ENCODE measurements around the gene TRIAP1. TPM values are rescaled to one million over a fixed set of nuclear protein-coding genes. Genes with fewer than 3 reads are reported as not detected.
A peak's percentile ranks its signal among the peaks of the same experiment; 100 is the strongest.

The TRIAP1 gene
- total and polyA plus RNA-seq, 7 experiments from 2014 or later: 15.9 to 55.1 (median 29.3) TPM

DNA sequence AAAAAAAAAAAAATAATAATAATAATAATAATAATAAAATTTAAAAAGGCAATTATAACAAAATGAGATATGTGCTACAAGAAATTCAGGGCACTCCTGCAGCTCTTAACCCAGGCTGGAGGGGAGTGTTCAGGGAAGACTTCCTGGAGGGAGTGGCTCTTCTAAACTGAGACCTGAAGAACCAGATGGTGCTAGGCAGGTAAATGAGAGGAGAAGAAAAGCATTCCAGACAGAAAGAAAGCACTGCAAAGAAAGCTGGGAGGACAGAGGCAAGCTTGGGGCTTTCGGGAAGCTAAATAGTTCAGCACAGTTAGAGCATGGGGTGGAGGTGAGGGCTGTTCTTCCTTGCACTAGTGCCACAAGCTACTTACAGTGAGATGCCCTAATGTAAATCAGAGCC lies 33.3 kb upstream of the TRIAP1 start:
- Mint-ChIP-seq H3K4me3 (peak overlapping the region in 1 of 10 donors; percentile 25), H3K9me3 (no peaks in the 10 kb centered on the region), H3K27me3 (peaks cover 0 to 9% (median 0%) of the 10 kb centered on the region in 5 donors), H3K27ac (peak overlapping the region in 1 of 9 donors; percentile 33), H3K36me3 (peaks cover 0 to 4% (median 0%) of the 10 kb centered on the region in 5 donors), H3K4me1 (peaks cover 0 to 31% (median 0%) of the 10 kb centered on the region in 7 donors)
- Histone ChIP-seq H3K27me3 (ENCODE audit: control insufficient read depth in 2 of 2, insufficient read depth in 2 of 2, low read length in 2 of 2) (no peaks in the 10 kb centered on the region), H3K9me3 (ENCODE audit: control insufficient read depth in 2 of 3, low read length in 3 of 3) (no peaks in the 10 kb centered on the region), H3K4me3 (ENCODE audit: low read length) (no peak overlapping the region), H3K4me1 (ENCODE audit: control insufficient read depth in 2 of 2, insufficient read depth in 2 of 2, low read length in 2 of 2) (peaks cover 0 to 28% of the 10 kb centered on the region in 2 donors), H3K36me3 (ENCODE audit: control insufficient read depth in 2 of 3, insufficient read depth in 3 of 3, low read length in 3 of 3) (no peaks in the 10 kb centered on the region), H3K27ac (ENCODE audit: low read depth, low read length) (no peak overlapping the region)
- ATAC-seq (no peak), DNase-seq (no peak)
- ChIA-PET POLR2A (interaction anchor here (0.7 kb wide), 1 partner anchor 9 kb away, joined by 3 read pairs; no protein-coding TSS in a partner anchor), CTCF (no interaction called here)
- intact Hi-C loops (cut with micrococcal nuclease): no loop called here

- peaks cover 0 to 2% (median 0%) of the 10 kb centered on the region in 5 donors for H3K36me3 Mint-ChIP-seq
- ChIA-PET POLR2A (interaction anchor here (0.5 to 2.6 kb wide), 2 partner anchors 20 to 1197 kb away, joined by 4 to 12 read pairs; partner anchors contain the start of gene DYNLL1), CTCF (interaction anchor here (1.0 kb wide), 1 partner anchor 9 kb away, joined by 3 read pairs; no protein-coding TSS in a partner anchor)
- Histone ChIP-seq H3K27me3 (ENCODE audit: control insufficient read depth in 2 of 2, insufficient read depth in 2 of 2, low read length in 2 of 2) (no peaks in the 10 kb centered on the region), H3K9me3 (ENCODE audit: control insufficient read depth in 2 of 3, low read length in 3 of 3) (no peaks in the 10 kb centered on the region), H3K4me1 (ENCODE audit: control insufficient read depth in 2 of 2, insufficient read depth in 2 of 2, low read length in 2 of 2) (peaks cover 0 to 20% of the 10 kb centered on the region in 2 donors), H3K36me3 (ENCODE audit: control insufficient read depth in 2 of 3, insufficient read depth in 3 of 3, low read length in 3 of 3) (no peaks in the 10 kb centered on the region), H3K27ac (ENCODE audit: low read depth, low read length) (no peak overlapping the region), H3K4me3 (ENCODE audit: low read length) (no peak overlapping the region)
- intact Hi-C loops (cut with micrococcal nuclease): no loop called here
- peaks cover 0 to 7% (median 0%) of the 10 kb centered on the region in 5 donors for H3K27me3 Mint-ChIP-seq
- DNase-seq: no peak
- no peak for ATAC-seq
- H3K27ac Mint-ChIP-seq: no peak overlapping the region
- H3K4me1 Mint-ChIP-seq: peaks cover 0 to 38% (median 10%) of the 10 kb centered on the region in 7 donors
- no peaks in the 10 kb centered on the region for H3K9me3 Mint-ChIP-seq
- no peak overlapping the region for H3K4me3 Mint-ChIP-seq
These were observed 29.5 kb upstream of the TRIAP1 start for GRCh38 chr12:120475643-120476042.

DNA sequence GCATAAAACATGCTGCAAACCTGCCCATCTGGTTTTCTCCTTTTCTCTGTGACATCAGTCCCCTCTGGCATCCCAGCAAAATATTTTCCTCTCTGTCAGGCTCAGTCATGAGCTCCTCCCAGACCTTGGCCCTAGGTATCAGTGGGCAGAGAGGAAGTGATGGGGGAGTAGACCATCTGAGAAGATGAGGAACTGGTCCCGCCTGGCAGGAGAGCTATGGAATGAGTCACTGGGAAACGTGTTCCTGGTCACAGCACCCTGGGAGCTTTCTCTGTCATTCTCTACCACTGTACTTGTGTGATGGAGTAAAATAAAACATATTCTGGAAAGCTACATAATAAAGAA lies 28.4 kb upstream of the TRIAP1 start:
- no peaks in the 10 kb centered on the region for H3K9me3 ChIP-seq (ENCODE audit: control insufficient read depth in 2 of 3, low read length in 3 of 3)
- no peak overlapping the region for H3K27ac ChIP-seq (ENCODE audit: low read depth, low read length)
- no peak overlapping the region for H3K4me3 Mint-ChIP-seq
- intact Hi-C loops (cut with micrococcal nuclease): no loop called here
- H3K4me1 Mint-ChIP-seq: peaks cover 9 to 38% (median 17%) of the 10 kb centered on the region in 7 donors
- peaks cover 0 to 7% (median 0%) of the 10 kb centered on the region in 5 donors for H3K27me3 Mint-ChIP-seq
- H3K27ac Mint-ChIP-seq: peak overlapping the region in 1 of 9 donors; percentile 55
- no peaks in the 10 kb centered on the region for H3K27me3 ChIP-seq (ENCODE audit: control insufficient read depth in 2 of 2, insufficient read depth in 2 of 2, low read length in 2 of 2)
- DNase-seq (no peak), ATAC-seq (no peak)
- POLR2A ChIA-PET: interaction anchor here (0.6 to 2.6 kb wide), 4 partner anchors 21 to 147 kb away, joined by 3 to 12 read pairs (median 4); partner anchors contain the start of gene DYNLL1
- H3K9me3 Mint-ChIP-seq: no peaks in the 10 kb centered on the region
- H3K36me3 Mint-ChIP-seq: peaks cover 0 to 2% (median 0%) of the 10 kb centered on the region in 5 donors
- H3K4me1 ChIP-seq (ENCODE audit: control insufficient read depth in 2 of 2, insufficient read depth in 2 of 2, low read length in 2 of 2): peaks cover 4 to 16% of the 10 kb centered on the region in 2 donors
- H3K4me3 ChIP-seq (ENCODE audit: low read length): no peak overlapping the region
- H3K36me3 ChIP-seq (ENCODE audit: control insufficient read depth in 2 of 3, insufficient read depth in 3 of 3, low read length in 3 of 3): no peaks in the 10 kb centered on the region
- CTCF ChIA-PET: interaction anchor here (0.7 kb wide), 1 partner anchor 34 kb away, joined by 3 read pairs; no protein-coding TSS in a partner anchor

- H3K4me3 Mint-ChIP-seq: no peak overlapping the region
- peaks cover 0 to 7% (median 0%) of the 10 kb centered on the region in 5 donors for H3K27me3 Mint-ChIP-seq
- peaks cover 9 to 35% (median 17%) of the 10 kb centered on the region in 7 donors for H3K4me1 Mint-ChIP-seq
- CTCF ChIA-PET: interaction anchor here (0.7 kb wide), 1 partner anchor 33 kb away, joined by 3 read pairs; no protein-coding TSS in a partner anchor
- H3K9me3 Mint-ChIP-seq: no peaks in the 10 kb centered on the region
- peaks cover 4 to 13% of the 10 kb centered on the region in 2 donors for H3K4me1 ChIP-seq (ENCODE audit: control insufficient read depth in 2 of 2, insufficient read depth in 2 of 2, low read length in 2 of 2)
- H3K4me3 ChIP-seq (ENCODE audit: low read length): no peak overlapping the region
- DNase-seq (no peak), ATAC-seq (no peak)
- H3K36me3 ChIP-seq (ENCODE audit: control insufficient read depth in 2 of 3, insufficient read depth in 3 of 3, low read length in 3 of 3): no peaks in the 10 kb centered on the region
- H3K9me3 ChIP-seq (ENCODE audit: control insufficient read depth in 2 of 3, low read length in 3 of 3): no peaks in the 10 kb centered on the region
- peaks cover 0 to 2% (median 0%) of the 10 kb centered on the region in 5 donors for H3K36me3 Mint-ChIP-seq
- intact Hi-C loops (cut with micrococcal nuclease): no loop called here
- POLR2A ChIA-PET: interaction anchor here (0.6 to 2.6 kb wide), 3 partner anchors 22 to 54 kb away, joined by 3 to 12 read pairs (median 4); partner anchors contain the start of gene DYNLL1
- no peaks in the 10 kb centered on the region for H3K27me3 ChIP-seq (ENCODE audit: control insufficient read depth in 2 of 2, insufficient read depth in 2 of 2, low read length in 2 of 2)
- H3K27ac ChIP-seq (ENCODE audit: low read depth, low read length): no peak overlapping the region
- H3K27ac Mint-ChIP-seq: peak overlapping the region in 1 of 9 donors; percentile 25
These were observed 27.8 kb upstream of the TRIAP1 start for GRCh38 chr12:120473807-120474615.

DNA sequence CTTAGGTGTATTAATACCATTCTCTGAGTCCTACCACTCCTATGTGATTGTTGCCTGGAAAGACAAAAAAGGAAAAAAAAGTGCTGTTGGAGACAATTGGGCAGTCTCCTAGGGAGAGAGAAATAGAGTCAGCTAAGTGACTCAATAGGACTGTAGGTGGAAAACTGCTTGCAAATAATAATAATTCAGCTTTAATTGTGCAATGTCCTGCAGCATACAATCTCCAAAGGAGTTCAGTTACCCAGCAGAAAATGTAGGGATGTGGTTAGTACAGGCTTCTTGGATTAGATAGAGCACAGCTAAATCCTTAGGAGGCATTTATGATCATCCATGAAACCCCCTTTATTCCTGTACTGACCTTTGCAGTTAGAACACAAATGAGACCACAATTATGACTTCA lies 26.3 kb upstream of the TRIAP1 start:
- peaks cover 20 to 45% (median 24%) of the 10 kb centered on the region in 7 donors for H3K4me1 Mint-ChIP-seq
- Histone ChIP-seq H3K27me3 (ENCODE audit: control insufficient read depth in 2 of 2, insufficient read depth in 2 of 2, low read length in 2 of 2) (no peaks in the 10 kb centered on the region), H3K4me3 (ENCODE audit: low read length) (no peak overlapping the region), H3K4me1 (ENCODE audit: control insufficient read depth in 2 of 2, insufficient read depth in 2 of 2, low read length in 2 of 2) (peaks cover 4 to 21% of the 10 kb centered on the region in 2 donors), H3K36me3 (ENCODE audit: control insufficient read depth in 2 of 3, insufficient read depth in 3 of 3, low read length in 3 of 3) (no peaks in the 10 kb centered on the region), H3K27ac (ENCODE audit: low read depth, low read length) (no peak overlapping the region), H3K9me3 (ENCODE audit: control insufficient read depth in 2 of 3, low read length in 3 of 3) (no peaks in the 10 kb centered on the region)
- peaks cover 0 to 7% (median 0%) of the 10 kb centered on the region in 5 donors for H3K27me3 Mint-ChIP-seq
- POLR2A ChIA-PET: interaction anchor here (0.6 to 1.4 kb wide), 3 partner anchors 10 to 273 kb away, joined by 3 to 6 read pairs (median 5); partner anchors contain the start of gene DYNLL1
- H3K9me3 Mint-ChIP-seq: no peaks in the 10 kb centered on the region
- H3K4me3 Mint-ChIP-seq: no peak overlapping the region
- CTCF ChIA-PET: interaction anchor here (0.6 to 1.5 kb wide), 3 partner anchors 24 to 174 kb away, joined by 3 to 5 read pairs (median 5); partner anchors contain the start of gene DYNLL1
- no peak for ATAC-seq
- intact Hi-C loops (cut with micrococcal nuclease): no loop called here
- no peak for DNase-seq
- H3K27ac Mint-ChIP-seq: no peak overlapping the region
- peaks cover 0 to 4% (median 0%) of the 10 kb centered on the region in 5 donors for H3K36me3 Mint-ChIP-seq

GRCh38 chr12:120470150-120470784 lies 24.1 kb upstream of the TRIAP1 start:
- peak; percentile 8 for ATAC-seq
- DNase-seq: no peak
- peak overlapping the region; percentile 86 for H3K27ac ChIP-seq (ENCODE audit: low read depth, low read length)
- H3K27me3 Mint-ChIP-seq: peaks cover 0 to 5% (median 0%) of the 10 kb centered on the region in 5 donors
- H3K27ac Mint-ChIP-seq: peak overlapping the region in 8 of 9 donors; percentile 48 to 96 (median 86)
- H3K4me1 ChIP-seq (ENCODE audit: control insufficient read depth in 2 of 2, insufficient read depth in 2 of 2, low read length in 2 of 2): peaks cover 4 to 31% of the 10 kb centered on the region in 2 donors
- peaks cover 0 to 13% (median 10%) of the 10 kb centered on the region in 3 experiments for H3K36me3 ChIP-seq (ENCODE audit: control insufficient read depth in 2 of 3, insufficient read depth in 3 of 3, low read length in 3 of 3)
- peaks cover 2 to 10% (median 4%) of the 10 kb centered on the region in 5 donors for H3K36me3 Mint-ChIP-seq
- no peaks in the 10 kb centered on the region for H3K9me3 Mint-ChIP-seq
- H3K9me3 ChIP-seq (ENCODE audit: control insufficient read depth in 2 of 3, low read length in 3 of 3): no peaks in the 10 kb centered on the region
- intact Hi-C loops (cut with micrococcal nuclease): no loop called here
- CTCF ChIA-PET: interaction anchor here (1.1 to 2.0 kb wide), 7 partner anchors 24 to 179 kb away, joined by 3 to 10 read pairs (median 4); partner anchors contain the start of gene RNU4-2
- H3K4me3 Mint-ChIP-seq: peak overlapping the region; percentile 75 to 99 (median 90)
- peak overlapping the region; percentile 78 for H3K4me3 ChIP-seq (ENCODE audit: low read length)
- POLR2A ChIA-PET: interaction anchor here (0.8 to 4.5 kb wide), 12 partner anchors 9 to 273 kb away, joined by 3 to 34 read pairs (median 6); partner anchors contain the start of genes COQ5, COX6A1, DYNLL1 and RNU4-1
- peaks cover 32 to 66% (median 44%) of the 10 kb centered on the region in 7 donors for H3K4me1 Mint-ChIP-seq
- H3K27me3 ChIP-seq (ENCODE audit: control insufficient read depth in 2 of 2, insufficient read depth in 2 of 2, low read length in 2 of 2): no peaks in the 10 kb centered on the region
